ENCODE measurements around the gene TMEM198. TPM values are rescaled to one million over a fixed set of nuclear protein-coding genes. Genes with fewer than 3 reads are reported as not detected.

Gene TMEM198
- total and polyA plus RNA-seq, 2 donors (not counting 3 experiments of a cell fraction or from before 2014, with no cell fraction given) = not detected

DNA sequence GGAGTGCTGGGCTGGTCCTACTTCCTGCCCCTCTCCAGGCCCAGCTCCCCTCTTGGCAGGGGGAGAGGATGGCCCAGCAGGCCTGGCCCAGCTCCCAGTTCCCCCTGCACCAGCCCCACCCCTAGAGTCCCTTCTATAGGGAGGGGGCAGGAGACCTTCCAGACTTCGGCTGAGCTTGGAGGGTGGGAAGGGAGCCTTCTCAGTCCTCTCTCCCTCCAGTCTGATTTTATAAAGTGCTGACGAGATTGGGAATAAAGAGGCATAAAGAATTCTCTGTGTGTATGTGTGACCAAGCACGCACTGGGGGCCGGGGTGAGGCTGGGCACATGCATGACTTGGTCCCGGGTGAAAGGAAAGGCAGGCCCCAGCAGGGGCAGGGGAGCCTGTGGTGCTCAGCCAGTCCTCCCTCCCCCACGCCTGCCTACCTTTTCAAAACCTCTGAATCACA is 5.3 kb upstream of the TMEM198 start:
- ChIA-PET POLR2A (no interaction called here), CTCF (interaction anchor here (1.7 to 4.9 kb wide), 5 partner anchors 9 to 151 kb away, joined by 5 to 47 read pairs (median 21); a partner anchor contains a TSS)
- Histone ChIP-seq H3K9ac (replicated peaks; ENCODE audit: extremely low read depth, insufficient read depth, low read length) (no peak overlapping the region), H3K4me1 (ENCODE audit: control insufficient read depth, extremely low read depth, insufficient read depth, low read length) (peaks cover 7% of the 10 kb centered on the region), H4K20me1 (replicated peaks; ENCODE audit: control insufficient read depth, extremely low read depth, insufficient read depth, low read length) (no peaks in the 10 kb centered on the region), H3K27ac (ENCODE audit: insufficient read depth, low read depth, low read length) (no peak overlapping the region), H2AFZ (ENCODE audit: low read depth, low read length) (no peak overlapping the region), H3K79me2 (ENCODE audit: control insufficient read depth, insufficient read depth, low read length) (no peaks in the 10 kb centered on the region), H3K9me3 (replicated peaks; ENCODE audit: control insufficient read depth, insufficient read depth, low read length) (no peaks in the 10 kb centered on the region), H3K4me2 (ENCODE audit: insufficient read depth, low read length) (no peak overlapping the region), H3K27me3 (ENCODE audit: control insufficient read depth in 2 of 2, insufficient read depth in 2 of 2, low read length in 2 of 2) (peaks cover 15 to 16% of the 10 kb centered on the region in 2 experiments), H3K4me3 (replicated peaks in 1 of 3; ENCODE audit: insufficient read depth in 1 of 3, low read depth in 1 of 3, low read length in 3 of 3) (no peak overlapping the region), H3K36me3 (ENCODE audit: control insufficient read depth in 2 of 2, extremely low read depth in 1 of 2, insufficient read depth in 2 of 2, low read length in 2 of 2) (no peaks in the 10 kb centered on the region), H3K9me1 (replicated peaks; ENCODE audit: control insufficient read depth, extremely low read depth, insufficient read depth, low read length) (no peaks in the 10 kb centered on the region)
- no TSS peak for BruUV-seq (replicated peaks)
- FAIRE-seq (no peak), DNase-seq (ENCODE audit: low read depth, low spot score) (no peak)
- intact Hi-C loops (cut with micrococcal nuclease) (no loop called here), dilution Hi-C loops (cut with MboI; ENCODE audit: extremely low pct_ligation_motif_present, low sequenced_read_pairs) (no loop called here)
- TF ChIP-seq FOS (IDR thresholded peaks at IDR 0.05; ENCODE audit: borderline replicate concordance, insufficient read depth, low read length) (no peak), MYC (IDR thresholded peaks at IDR 0.05; ENCODE audit: low read depth, low read length) (no peak), POLR2A (IDR thresholded peaks at IDR 0.05; ENCODE audit: low read depth, low read length) (no peak), GATA2 (IDR thresholded peaks at IDR 0.05; ENCODE audit: insufficient read depth, insufficient read length, low read depth, low read length) (no peak), JUN (IDR thresholded peaks at IDR 0.05; ENCODE audit: borderline replicate concordance, insufficient read depth, insufficient read length, low read depth) (no peak), EZH2 (IDR thresholded peaks at IDR 0.05; ENCODE audit: borderline replicate concordance, low read depth, low read length, severe bottlenecking) (no peak), POLR2AphosphoS5 (IDR thresholded peaks at IDR 0.05; ENCODE audit: insufficient read depth, low read depth, low read length) (no peak)
- TF ChIP-seq, protein P1, sequence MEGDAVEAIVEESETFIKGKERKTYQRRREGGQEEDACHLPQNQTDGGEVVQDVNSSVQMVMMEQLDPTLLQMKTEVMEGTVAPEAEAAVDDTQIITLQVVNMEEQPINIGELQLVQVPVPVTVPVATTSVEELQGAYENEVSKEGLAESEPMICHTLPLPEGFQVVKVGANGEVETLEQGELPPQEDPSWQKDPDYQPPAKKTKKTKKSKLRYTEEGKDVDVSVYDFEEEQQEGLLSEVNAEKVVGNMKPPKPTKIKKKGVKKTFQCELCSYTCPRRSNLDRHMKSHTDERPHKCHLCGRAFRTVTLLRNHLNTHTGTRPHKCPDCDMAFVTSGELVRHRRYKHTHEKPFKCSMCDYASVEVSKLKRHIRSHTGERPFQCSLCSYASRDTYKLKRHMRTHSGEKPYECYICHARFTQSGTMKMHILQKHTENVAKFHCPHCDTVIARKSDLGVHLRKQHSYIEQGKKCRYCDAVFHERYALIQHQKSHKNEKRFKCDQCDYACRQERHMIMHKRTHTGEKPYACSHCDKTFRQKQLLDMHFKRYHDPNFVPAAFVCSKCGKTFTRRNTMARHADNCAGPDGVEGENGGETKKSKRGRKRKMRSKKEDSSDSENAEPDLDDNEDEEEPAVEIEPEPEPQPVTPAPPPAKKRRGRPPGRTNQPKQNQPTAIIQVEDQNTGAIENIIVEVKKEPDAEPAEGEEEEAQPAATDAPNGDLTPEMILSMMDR (IDR thresholded peaks at IDR 0.05; ENCODE audit: extremely low read depth in 1 of 2, insufficient read depth in 1 of 2, low read depth in 1 of 2, low read length in 2 of 2) = no peak
- TF ChIP-seq, protein P2, sequence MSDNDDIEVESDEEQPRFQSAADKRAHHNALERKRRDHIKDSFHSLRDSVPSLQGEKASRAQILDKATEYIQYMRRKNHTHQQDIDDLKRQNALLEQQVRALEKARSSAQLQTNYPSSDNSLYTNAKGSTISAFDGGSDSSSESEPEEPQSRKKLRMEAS (IDR thresholded peaks at IDR 0.05; ENCODE audit: insufficient read depth, insufficient read length) = no peak
